DOHH2 (cell line): ENCODE results near the gene DNAH6.
"Not testable (repeated sequence)": the region's sequence is repeated elsewhere in the genome, so short reads cannot be mapped to it uniquely, and the experiment has no call there.

Experiments
- H3F3A ChIP-seq: fragments of 200-600 bp; sonication (generic), shearing (Covaris generic); 2 replicates; pipeline ENCODE4 v1.6.0; 2016; ENCODE audit warnings: antibody characterized with exemption, mild to moderate bottlenecking; ENCODE audit not compliant: control insufficient read depth, insufficient read depth
- H3K27ac ChIP-seq: fragments of 200-600 bp; sonication (generic); 2 replicates; pipeline ENCODE4 v1.5.1; 2014; ENCODE audit warnings: low read depth, mild to moderate bottlenecking, low read length, moderate library complexity
- H3K27me3 ChIP-seq: fragments of 200-600 bp; sonication (generic); 2 replicates; pipeline ENCODE4 v1.6.1; 2014; ENCODE audit warnings: mild to moderate bottlenecking, low read length, mixed read lengths; ENCODE audit not compliant: control insufficient read depth
- H3K36me3 ChIP-seq: fragments of 200-600 bp; sonication (generic); 2 replicates; pipeline ENCODE4 v1.6.1; 2014; ENCODE audit warnings: mild to moderate bottlenecking, low read length, moderate library complexity, mixed read lengths; ENCODE audit not compliant: control insufficient read depth
- H3K4me1 ChIP-seq: fragments of 200-600 bp; sonication (generic); 2 replicates; pipeline ENCODE4 v1.6.1; 2014; ENCODE audit warnings: mild to moderate bottlenecking, low read length, mixed read lengths; ENCODE audit not compliant: control insufficient read depth
- H3K4me2 ChIP-seq: fragments of 200-600 bp; sonication (generic); 2 replicates; pipeline ENCODE4 v1.6.0; 2014; ENCODE audit warnings: mild to moderate bottlenecking, low read length, moderate library complexity
- H3K4me3 ChIP-seq: fragments of 200-600 bp; sonication (generic); 2 replicates; pipeline ENCODE4 v1.5.1; 2014; ENCODE audit warnings: mild to moderate bottlenecking, low read length, mixed read lengths
- H3K79me2 ChIP-seq: fragments of 200-600 bp; sonication (generic); 2 replicates; pipeline ENCODE4 v1.6.1; 2014; ENCODE audit warnings: mild to moderate bottlenecking, low read length, mixed read lengths; ENCODE audit not compliant: control insufficient read depth
- H3K9me2 ChIP-seq: fragments of 200-600 bp; sonication (generic); replicated peaks from 2 replicates; pipeline ENCODE4 v1.6.1; 2014; ENCODE audit warnings: mild to moderate bottlenecking, low read length, mixed read lengths; ENCODE audit not compliant: control insufficient read depth
- H3K9me3 ChIP-seq: fragments of 200-600 bp; sonication (generic); 2 replicates; pipeline ENCODE4 v1.6.1; 2014; ENCODE audit warnings: antibody characterized with exemption, low read length, mixed read lengths; ENCODE audit not compliant: control insufficient read depth, insufficient read depth
- H4K20me1 ChIP-seq: fragments of 200-600 bp; sonication (generic); 2 replicates; pipeline ENCODE4 v1.6.0; 2014; ENCODE audit warnings: low read depth, mild to moderate bottlenecking, antibody characterized with exemption, low read length, moderate library complexity; ENCODE audit not compliant: control insufficient read depth, insufficient read depth
- EZH2phosphoT487 ChIP-seq: fragments of 200-600 bp; sonication (generic); IDR thresholded peaks from 2 replicates; pipeline ENCODE4 v1.6.1; 2017; ENCODE audit warnings: borderline replicate concordance, mild to moderate bottlenecking, antibody characterized with exemption, low read length, moderate library complexity, mixed read lengths
- TF ChIP-seq, protein P1 (sequence below): fragments of 200-600 bp; sonication (generic); IDR thresholded peaks from one replicate; pipeline ENCODE4 v1.5.1; 2014; ENCODE audit warnings: antibody characterized with exemption, mild to moderate bottlenecking, low read depth, low read length; ENCODE audit not compliant: poor library complexity, severe bottlenecking

Gene DNAH6

DNA sequence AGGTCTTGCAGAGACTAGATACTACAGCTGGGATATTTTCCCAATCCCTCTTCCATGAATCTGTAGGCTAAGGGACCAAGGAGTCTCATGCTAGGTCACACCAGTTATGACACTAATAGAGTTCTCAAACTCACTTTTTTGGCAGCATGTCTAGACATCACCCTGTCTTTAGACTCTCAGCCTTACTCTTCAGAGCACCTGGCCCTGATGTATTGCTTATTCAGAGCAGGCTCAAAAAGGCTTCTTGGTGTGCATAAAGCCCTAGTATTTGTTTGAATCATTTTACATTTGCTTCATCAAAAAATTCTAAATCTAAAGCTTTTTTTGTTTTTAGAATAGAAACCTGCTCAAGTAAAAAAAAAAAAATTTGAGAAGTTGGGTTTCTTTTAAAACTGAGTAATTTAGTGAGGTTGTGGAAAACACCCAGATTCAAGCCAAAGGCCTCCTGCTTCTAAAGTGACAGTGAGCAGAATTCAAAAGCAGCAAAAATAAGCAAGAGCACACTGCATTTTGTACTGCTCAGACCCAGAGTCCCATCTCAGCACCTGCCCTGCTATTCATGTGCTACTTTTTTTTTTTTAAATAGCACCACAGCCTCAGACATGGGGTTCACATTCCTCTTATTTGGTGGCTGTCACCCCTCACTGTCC lies 18.0 kb upstream of the DNAH6 start:
- Histone ChIP-seq H3F3A (no peaks in the 10 kb centered on the region), H3K4me3 (no peak overlapping the region), H3K36me3 (no peaks in the 10 kb centered on the region), H3K4me1 (peaks cover 4% of the 10 kb centered on the region; the same call in 1 of the 2 replicates), H3K4me2 (no peak overlapping the region), H3K27ac (no peak overlapping the region), H3K9me2 (no peaks in the 10 kb centered on the region), H3K79me2 (no peaks in the 10 kb centered on the region), H3K27me3 (no peaks in the 10 kb centered on the region), H3K9me3 (no peaks in the 10 kb centered on the region), H4K20me1 (no peaks in the 10 kb centered on the region)
- TF ChIP-seq, protein P1, sequence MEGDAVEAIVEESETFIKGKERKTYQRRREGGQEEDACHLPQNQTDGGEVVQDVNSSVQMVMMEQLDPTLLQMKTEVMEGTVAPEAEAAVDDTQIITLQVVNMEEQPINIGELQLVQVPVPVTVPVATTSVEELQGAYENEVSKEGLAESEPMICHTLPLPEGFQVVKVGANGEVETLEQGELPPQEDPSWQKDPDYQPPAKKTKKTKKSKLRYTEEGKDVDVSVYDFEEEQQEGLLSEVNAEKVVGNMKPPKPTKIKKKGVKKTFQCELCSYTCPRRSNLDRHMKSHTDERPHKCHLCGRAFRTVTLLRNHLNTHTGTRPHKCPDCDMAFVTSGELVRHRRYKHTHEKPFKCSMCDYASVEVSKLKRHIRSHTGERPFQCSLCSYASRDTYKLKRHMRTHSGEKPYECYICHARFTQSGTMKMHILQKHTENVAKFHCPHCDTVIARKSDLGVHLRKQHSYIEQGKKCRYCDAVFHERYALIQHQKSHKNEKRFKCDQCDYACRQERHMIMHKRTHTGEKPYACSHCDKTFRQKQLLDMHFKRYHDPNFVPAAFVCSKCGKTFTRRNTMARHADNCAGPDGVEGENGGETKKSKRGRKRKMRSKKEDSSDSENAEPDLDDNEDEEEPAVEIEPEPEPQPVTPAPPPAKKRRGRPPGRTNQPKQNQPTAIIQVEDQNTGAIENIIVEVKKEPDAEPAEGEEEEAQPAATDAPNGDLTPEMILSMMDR = no peak
- TF ChIP-seq EZH2phosphoT487 = no peak

DNA sequence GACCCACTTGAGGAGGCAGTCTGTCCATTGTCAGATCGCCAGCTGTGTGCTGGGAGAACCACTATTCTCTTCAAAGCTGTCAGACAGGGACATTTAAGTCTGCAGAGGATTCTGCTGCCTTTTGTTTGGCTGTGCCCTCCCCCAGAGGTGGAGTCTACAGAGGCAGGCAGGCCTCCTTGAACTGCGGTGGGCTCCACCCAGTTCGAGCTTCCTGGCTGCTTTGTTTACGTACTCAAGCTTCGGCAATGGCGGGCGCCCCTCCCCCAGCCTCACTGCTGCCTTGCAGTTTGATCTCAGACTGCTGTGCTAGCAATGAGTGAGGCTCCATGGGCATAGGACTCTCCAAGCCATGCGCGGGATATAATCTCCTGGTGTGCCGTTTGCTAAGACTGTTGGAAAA lies 5.3 kb upstream of the DNAH6 start:
- H3K9me3 ChIP-seq, H3K4me2 ChIP-seq, H4K20me1 ChIP-seq, H3K4me1 ChIP-seq, H3K79me2 ChIP-seq, H3K27ac ChIP-seq, H3F3A ChIP-seq, H3K27me3 ChIP-seq, H3K4me3 ChIP-seq, H3K9me2 ChIP-seq, H3K36me3 ChIP-seq: not testable (repeated sequence)

DNA sequence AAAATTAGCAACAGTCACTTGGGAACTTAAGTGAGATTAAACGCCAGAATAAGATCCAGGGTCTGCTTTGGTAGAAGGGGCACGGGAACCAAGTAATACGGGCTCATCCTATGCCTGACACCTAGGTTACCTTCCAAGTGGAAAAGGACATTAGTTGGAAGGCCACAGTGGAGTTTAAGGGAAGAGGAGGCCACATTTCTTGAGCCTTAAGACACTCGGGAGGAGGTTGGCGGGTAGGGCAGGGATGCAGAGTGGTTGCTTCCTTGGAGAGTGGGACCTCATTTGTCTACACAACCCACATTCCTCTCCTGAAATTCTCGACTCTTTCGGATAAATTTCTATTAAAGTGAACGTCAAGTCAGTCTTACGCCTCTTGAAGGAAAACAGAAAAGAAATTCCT lies 510 bp upstream of the DNAH6 start:
- TF ChIP-seq, protein P1 = no peak
- TF ChIP-seq EZH2phosphoT487 = no peak
- no peaks in the 10 kb centered on the region for H3K9me2 ChIP-seq
- H4K20me1 ChIP-seq = no peaks in the 10 kb centered on the region
- H3K79me2 ChIP-seq = no peaks in the 10 kb centered on the region
- no peak overlapping the region for H3K27ac ChIP-seq
- peaks cover 5% of the 10 kb centered on the region for H3K27me3 ChIP-seq
- H3K9me3 ChIP-seq = no peaks in the 10 kb centered on the region
- no peaks in the 10 kb centered on the region for H3F3A ChIP-seq
- H3K36me3 ChIP-seq = no peaks in the 10 kb centered on the region
- H3K4me2 ChIP-seq = peak overlapping the region; percentile 56
- H3K4me1 ChIP-seq = peaks cover 6% of the 10 kb centered on the region
- H3K4me3 ChIP-seq = peak overlapping the region; percentile 62

DNA sequence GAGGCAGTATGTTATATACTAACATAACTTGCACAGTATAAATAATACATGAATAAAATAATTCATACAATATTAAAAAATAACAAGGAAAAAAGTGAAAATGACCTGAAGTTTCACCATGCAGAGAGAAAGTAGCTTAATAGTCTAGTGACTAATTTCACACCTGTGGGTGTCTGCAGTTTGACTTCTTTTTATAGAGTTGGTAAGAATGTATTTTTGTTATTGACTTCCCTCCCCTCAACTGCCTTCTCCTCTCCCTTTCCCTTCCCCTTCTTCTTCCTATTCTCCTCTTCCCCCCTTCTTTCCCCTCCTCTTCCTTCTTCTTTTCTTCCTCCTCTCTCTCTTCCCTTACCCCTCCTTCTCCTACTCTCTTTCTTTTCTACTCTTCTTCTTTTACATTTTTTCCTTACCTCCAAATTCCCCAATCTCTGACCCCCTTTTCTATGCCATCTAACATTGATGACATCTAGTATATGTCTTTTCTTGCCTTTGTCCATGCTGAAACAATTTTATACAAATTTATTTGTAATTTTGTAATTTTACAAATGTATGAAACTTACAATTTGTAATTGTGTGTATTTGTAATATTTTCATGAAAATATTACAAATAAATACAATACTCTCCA lies 3.1 kb downstream of the DNAH6 start:
- no peaks in the 10 kb centered on the region for H4K20me1 ChIP-seq
- H3K4me2 ChIP-seq = no peak overlapping the region
- no peaks in the 10 kb centered on the region for H3K9me3 ChIP-seq
- no peak for TF ChIP-seq EZH2phosphoT487
- TF ChIP-seq, protein P1 = no peak
- no peaks in the 10 kb centered on the region for H3K36me3 ChIP-seq
- H3K79me2 ChIP-seq = no peaks in the 10 kb centered on the region
- H3K9me2 ChIP-seq = no peaks in the 10 kb centered on the region
- no peak overlapping the region for H3K27ac ChIP-seq
- peaks cover 6% of the 10 kb centered on the region for H3K4me1 ChIP-seq
- H3K4me3 ChIP-seq = no peak overlapping the region
- no peaks in the 10 kb centered on the region for H3F3A ChIP-seq
- peaks cover 5% of the 10 kb centered on the region for H3K27me3 ChIP-seq
